Measurements from ENCODE around the gene CLDN15.

DNA sequence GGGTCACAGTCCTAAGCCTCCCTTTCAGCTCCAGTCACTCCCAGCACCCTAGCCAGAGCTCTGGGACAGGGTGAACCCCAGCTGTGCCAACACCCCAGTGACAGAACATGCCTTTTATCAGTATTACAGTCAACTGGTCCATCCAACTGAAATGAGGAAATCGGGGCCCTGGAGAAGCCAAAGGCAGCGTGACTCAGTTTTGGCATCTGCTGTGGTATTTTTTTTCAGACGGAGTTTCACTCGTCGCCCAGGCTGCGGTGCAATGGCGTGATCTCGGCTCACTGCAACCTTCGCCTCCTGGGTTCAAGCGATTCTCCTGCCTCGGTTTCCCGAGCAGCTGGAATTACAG lies 3.4 kb upstream of the CLDN15 start:
- TF ChIP-seq, protein P1, sequence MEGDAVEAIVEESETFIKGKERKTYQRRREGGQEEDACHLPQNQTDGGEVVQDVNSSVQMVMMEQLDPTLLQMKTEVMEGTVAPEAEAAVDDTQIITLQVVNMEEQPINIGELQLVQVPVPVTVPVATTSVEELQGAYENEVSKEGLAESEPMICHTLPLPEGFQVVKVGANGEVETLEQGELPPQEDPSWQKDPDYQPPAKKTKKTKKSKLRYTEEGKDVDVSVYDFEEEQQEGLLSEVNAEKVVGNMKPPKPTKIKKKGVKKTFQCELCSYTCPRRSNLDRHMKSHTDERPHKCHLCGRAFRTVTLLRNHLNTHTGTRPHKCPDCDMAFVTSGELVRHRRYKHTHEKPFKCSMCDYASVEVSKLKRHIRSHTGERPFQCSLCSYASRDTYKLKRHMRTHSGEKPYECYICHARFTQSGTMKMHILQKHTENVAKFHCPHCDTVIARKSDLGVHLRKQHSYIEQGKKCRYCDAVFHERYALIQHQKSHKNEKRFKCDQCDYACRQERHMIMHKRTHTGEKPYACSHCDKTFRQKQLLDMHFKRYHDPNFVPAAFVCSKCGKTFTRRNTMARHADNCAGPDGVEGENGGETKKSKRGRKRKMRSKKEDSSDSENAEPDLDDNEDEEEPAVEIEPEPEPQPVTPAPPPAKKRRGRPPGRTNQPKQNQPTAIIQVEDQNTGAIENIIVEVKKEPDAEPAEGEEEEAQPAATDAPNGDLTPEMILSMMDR (IDR thresholded peaks at IDR 0.05) = no peak
- no peak for TF ChIP-seq POLR2A (IDR thresholded peaks at IDR 0.05)
